HCT116 (cell line): ENCODE data around the gene TACC2. TPM values are rescaled to one million over a fixed set of nuclear protein-coding genes. Genes with fewer than 3 reads are reported as not detected.

ENCODE experiments used
- ATAC-seq: fragments of 200-7000 bp; cut with Tn5 transposase; 2 replicates; pipeline ENCODE4 v1.9.1; 2020; ENCODE audit warnings: mild to moderate bottlenecking, moderate library complexity
- BruUV-seq: library from RNA; stranded (reverse); fragments of 400-500 nt; replicated peaks from 2 replicates; lab custom pipeline; 2021; lab: Mats Ljungman, UMichigan
- CTCF ChIA-PET: fragments of 300-600 bp; sonication (Branson Sonifier 250); formaldehyde crosslinking; loops from one replicate; lab custom pipeline; 2021; ENCODE audit warnings: antibody characterized with exemption; lab: Charles Lee
- POLR2A ChIA-PET: fragments of 300-600, 350-600 bp; sonication (Branson Sonifier 250); formaldehyde crosslinking; loops from one replicate; lab custom pipeline; 2021; ENCODE audit warnings: antibody characterized with exemption; lab: Charles Lee
- RAD21 ChIA-PET, 2 experiments: fragments of 300-600 bp; sonication (Branson Sonifier 250); formaldehyde crosslinking; loops; one replicate each; lab custom pipeline; 2023; ENCODE audit warnings: low total read pairs in 2 of 2; ENCODE audit not compliant: uncharacterized antibody in 2 of 2, unreplicated experiment in 2 of 2, low non-redundant PET in 1 of 2; lab: Charles Lee
- DNase-seq: peaks from one replicate; pipeline ENCODE4 v3.0.0-alpha.2; 2010; ENCODE audit warnings: low read depth, low spot score
- H2AFZ ChIP-seq: fragments of 200-600 bp; shearing (Covaris generic), sonication (generic); 2 replicates; pipeline ENCODE4 v1.6.1; 2017; ENCODE audit warnings: low read depth, mixed run types, mixed read lengths, antibody characterized with exemption, low read length; ENCODE audit not compliant: poor library complexity, severe bottlenecking
- H3K27ac ChIP-seq: 2 replicates; pipeline ENCODE4 v1.5.1; 2012; ENCODE audit warnings: low read depth, low read length
- H3K27me3 ChIP-seq: fragments of 200-600 bp; sonication (generic); 2 replicates; pipeline ENCODE4 v1.6.1; 2016; ENCODE audit warnings: mixed run types, low read length, mixed read lengths; ENCODE audit not compliant: insufficient read depth
- H3K36me3 ChIP-seq, 2 experiments: fragments of 200-500 bp in 1 of 2; fragments of 200-600 bp in 1 of 2; sonication (Bioruptor generic) in 1 of 2; sonication (generic) in 1 of 2; 2 replicates each; pipeline versions ENCODE4 v1.5.1 to v1.6.1; 2014 to 2016; ENCODE audit warnings: low read length in 2 of 2, inconsistent platforms in 1 of 2, mixed read lengths in 1 of 2, mixed run types in 1 of 2; ENCODE audit not compliant: insufficient read depth in 2 of 2, control insufficient read depth in 1 of 2
- H3K4me1 ChIP-seq, 2 experiments: fragments of 200-600 bp in 1 of 2; sonication (generic) in 1 of 2; 2 replicates each; pipeline versions ENCODE4 v1.5.1 to v1.6.1; 2012 to 2017; ENCODE audit warnings: low read length in 2 of 2, inconsistent platforms in 1 of 2, mild to moderate bottlenecking in 1 of 2, mixed read lengths in 1 of 2, mixed run types in 1 of 2, moderate library complexity in 1 of 2; ENCODE audit not compliant: insufficient read depth in 2 of 2, control insufficient read depth in 1 of 2
- H3K4me2 ChIP-seq: fragments of 200-600 bp; sonication (generic); 2 replicates; pipeline ENCODE4 v1.6.1; 2017; ENCODE audit warnings: mixed run types, low read length, mixed read lengths
- H3K4me3 ChIP-seq, 2 experiments: fragments of 200-600 bp in 1 of 2; sonication (generic) in 1 of 2; replicated peaks in 1 of 2; 2 replicates each; pipeline ENCODE4 v1.5.1; 2011 to 2016; ENCODE audit warnings: low read length in 2 of 2, control low read depth in 1 of 2, low read depth in 1 of 2, mild to moderate bottlenecking in 1 of 2, mixed read lengths in 1 of 2, mixed run types in 1 of 2
- H3K79me2 ChIP-seq: fragments of 200-600 bp; sonication (generic); 2 replicates; pipeline ENCODE4 v1.6.1; 2017; ENCODE audit warnings: mild to moderate bottlenecking, mixed run types, low read length, moderate library complexity, mixed read lengths; ENCODE audit not compliant: insufficient read depth
- H3K9ac ChIP-seq: fragments of 200-600 bp; sonication (generic); 2 replicates; pipeline ENCODE4 v1.6.1; 2016; ENCODE audit warnings: low read length, mixed read lengths
- H3K9me2 ChIP-seq: fragments of 200-600 bp; sonication (generic), shearing (Covaris generic); 2 replicates; pipeline ENCODE4 v1.6.1; 2017; ENCODE audit warnings: mixed run types, mild to moderate bottlenecking, moderate library complexity; ENCODE audit not compliant: insufficient read depth
- H3K9me3 ChIP-seq, 2 experiments: fragments of 200-500 bp in 1 of 2; fragments of 200-600 bp in 1 of 2; sonication (Bioruptor generic) in 1 of 2; sonication (generic) in 1 of 2; 2 replicates each; pipeline ENCODE4 v1.6.1; 2014 to 2017; ENCODE audit warnings: low read length in 2 of 2, mixed read lengths in 2 of 2, inconsistent platforms in 1 of 2, low read depth in 1 of 2, mild to moderate bottlenecking in 1 of 2, mixed run types in 1 of 2, moderate library complexity in 1 of 2; ENCODE audit not compliant: control insufficient read depth in 1 of 2, insufficient read depth in 1 of 2
- H4K20me1 ChIP-seq: fragments of 200-600 bp; sonication (generic), shearing (Covaris generic); 2 replicates; pipeline ENCODE4 v1.6.1; 2017; ENCODE audit warnings: mixed run types, mild to moderate bottlenecking, moderate library complexity; ENCODE audit not compliant: insufficient read depth
- EZH2 ChIP-seq: fragments of 200-600 bp; sonication (generic); IDR thresholded peaks from 2 replicates; pipeline ENCODE4 v1.6.1; 2017; ENCODE audit warnings: antibody characterized with exemption, mixed run types
- EZH2phosphoT487 ChIP-seq: fragments of 200-600 bp; IDR thresholded peaks from 2 replicates; pipeline ENCODE4 v1.6.1; 2018; ENCODE audit warnings: antibody characterized with exemption, borderline replicate concordance
- MAX ChIP-seq: IDR thresholded peaks from 2 replicates; pipeline ENCODE4 v1.6.1; 2012
- POLR2A ChIP-seq: IDR thresholded peaks from 2 replicates; pipeline ENCODE4 v1.7.0; 2011; ENCODE audit warnings: borderline replicate concordance; ENCODE audit not compliant: insufficient read depth, insufficient read length; ENCODE audit errors: extremely low read depth
- SIN3A ChIP-seq: IDR thresholded peaks from 2 replicates; pipeline ENCODE4 v1.6.1; 2012; ENCODE audit warnings: low read depth
- SP1 ChIP-seq: IDR thresholded peaks from 2 replicates; pipeline ENCODE4 v1.6.1; 2012; ENCODE audit warnings: low read depth
- SRF ChIP-seq: IDR thresholded peaks from 2 replicates; pipeline ENCODE4 v1.6.1; 2012; ENCODE audit warnings: low read depth
- intact Hi-C: fragments of 100-400 bp; cut with micrococcal nuclease; formaldehyde crosslinking; loops from 2 replicates; pipeline ENCODE4 v1.10.0; 2022
- total RNA-seq: library from RNA; stranded (reverse); gene quantifications from one replicate; pipeline ENCODE4 v1.2.1, GENCODE V29; 2021; ENCODE audit not compliant: unreplicated experiment

Gene TACC2
- total RNA-seq, 1 experiment from 2014 or later: 38.6 TPM

- no peak overlapping the region for H3K4me3 ChIP-seq
- H3K4me2 ChIP-seq: peak overlapping the region; percentile 58
- H3K79me2 ChIP-seq: peaks cover 16% of the 10 kb centered on the region
- ChIA-PET POLR2A (no interaction called here), RAD21 (interaction anchor here in 1 of 2 experiments (0.6 kb wide), 1 partner anchor 82 kb away, joined by 3 read pairs; no protein-coding TSS in a partner anchor), CTCF (interaction anchor here (1.0 to 2.3 kb wide), 3 partner anchors 12 to 77 kb away, joined by 4 to 7 read pairs (median 5); no protein-coding TSS in a partner anchor)
- BruUV-seq: no TSS peak
- no peak overlapping the region for H2AFZ ChIP-seq
- peaks cover 37 to 38% of the 10 kb centered on the region in 2 experiments for H3K4me1 ChIP-seq
- TF ChIP-seq MAX: no peak
- TF ChIP-seq SRF: no peak
- no peak for TF ChIP-seq EZH2phosphoT487
- no peak for TF ChIP-seq POLR2A
- no peak for TF ChIP-seq EZH2
- TF ChIP-seq SP1: no peak
- TF ChIP-seq SIN3A: no peak
- no peak overlapping the region for H3K27ac ChIP-seq
- intact Hi-C loops: no loop called here
- ATAC-seq (no peak), DNase-seq (no peak)
- no peaks in the 10 kb centered on the region for H3K27me3 ChIP-seq
- H3K9me3 ChIP-seq: no peaks in the 10 kb centered on the region
- H3K9me2 ChIP-seq: no peaks in the 10 kb centered on the region
- H3K36me3 ChIP-seq: no peaks in the 10 kb centered on the region
- H3K9ac ChIP-seq: no peak overlapping the region
- H4K20me1 ChIP-seq: no peaks in the 10 kb centered on the region
These were observed 139.4 kb downstream of the TACC2 start for GRCh38 chr10:122128357-122128756.

DNA sequence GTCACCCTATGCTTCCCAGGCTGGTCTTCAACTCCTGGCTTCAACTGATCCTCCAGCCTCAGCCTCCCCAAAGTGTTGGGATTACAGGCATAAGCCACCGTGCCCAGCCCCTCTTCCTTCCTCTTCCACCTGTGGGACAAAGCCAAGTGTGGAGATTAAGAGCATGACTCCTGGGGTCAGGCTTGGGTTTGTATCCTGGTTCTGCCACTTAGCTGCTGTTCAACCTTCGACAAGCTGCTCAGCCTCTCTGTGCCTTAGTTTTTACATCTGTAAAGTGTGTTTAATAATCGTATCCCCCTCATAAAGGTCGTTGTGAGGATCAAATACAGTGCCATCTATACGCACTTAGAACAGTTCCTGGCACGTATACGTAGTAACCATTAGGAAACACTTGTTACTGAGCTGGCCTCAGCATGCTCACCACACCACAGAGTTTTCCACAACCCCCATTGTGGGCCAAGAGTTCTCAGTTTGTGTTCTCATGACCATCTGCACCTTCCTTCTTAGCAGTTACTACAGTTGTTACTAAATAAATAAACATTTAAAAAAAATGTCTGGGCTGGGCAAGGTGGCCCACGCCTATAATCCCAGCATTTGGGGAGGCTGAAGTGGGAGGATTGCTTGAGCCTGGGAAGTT lies 141.6 kb downstream of the TACC2 start:
- Histone ChIP-seq H2AFZ (no peak overlapping the region), H3K27ac (no peak overlapping the region), H3K27me3 (no peaks in the 10 kb centered on the region), H3K9me3 (no peaks in the 10 kb centered on the region), H3K4me2 (no peak overlapping the region), H4K20me1 (no peaks in the 10 kb centered on the region), H3K9me2 (no peaks in the 10 kb centered on the region), H3K36me3 (no peaks in the 10 kb centered on the region), H3K79me2 (peaks cover 16% of the 10 kb centered on the region), H3K4me3 (no peak overlapping the region), H3K4me1 (peaks cover 37 to 38% of the 10 kb centered on the region in 2 experiments), H3K9ac (no peak overlapping the region)
- no peak for DNase-seq
- ChIA-PET POLR2A (no interaction called here), CTCF (interaction anchor here (1.0 to 2.3 kb wide), 2 partner anchors 11 to 79 kb away, joined by 3 to 6 read pairs; no protein-coding TSS in a partner anchor), RAD21 (no interaction called here)
- intact Hi-C loops: no loop called here
- ATAC-seq: no peak
- no TSS peak for BruUV-seq
- TF ChIP-seq EZH2: no peak
